Right renal pelvis (tissue), 4 donors: ENCODE measurements around the gene SKOR1. TPM values are rescaled to one million over a fixed set of nuclear protein-coding genes. Genes with fewer than 3 reads are reported as not detected.

Source experiments
- DNase-seq, 4 donors: peaks; one replicate each; pipeline ENCODE4 v3.0.0-alpha.2; 2013; ENCODE audit warnings: low read depth in 4 of 4, low spot score in 3 of 4, missing footprints in 1 of 4
- polyA plus RNA-seq, 4 donors: library from polyadenylated mRNA; unstranded; fragments of 120-200 nt; gene quantifications; one replicate each; pipeline ENCODE4 v1.2.1, GENCODE V29; 2013; ENCODE audit not compliant: insufficient read length in 4 of 4

Gene SKOR1
- polyA plus RNA-seq, 4 donors = 0.20 to 0.51 (median 0.45) TPM

DNA sequence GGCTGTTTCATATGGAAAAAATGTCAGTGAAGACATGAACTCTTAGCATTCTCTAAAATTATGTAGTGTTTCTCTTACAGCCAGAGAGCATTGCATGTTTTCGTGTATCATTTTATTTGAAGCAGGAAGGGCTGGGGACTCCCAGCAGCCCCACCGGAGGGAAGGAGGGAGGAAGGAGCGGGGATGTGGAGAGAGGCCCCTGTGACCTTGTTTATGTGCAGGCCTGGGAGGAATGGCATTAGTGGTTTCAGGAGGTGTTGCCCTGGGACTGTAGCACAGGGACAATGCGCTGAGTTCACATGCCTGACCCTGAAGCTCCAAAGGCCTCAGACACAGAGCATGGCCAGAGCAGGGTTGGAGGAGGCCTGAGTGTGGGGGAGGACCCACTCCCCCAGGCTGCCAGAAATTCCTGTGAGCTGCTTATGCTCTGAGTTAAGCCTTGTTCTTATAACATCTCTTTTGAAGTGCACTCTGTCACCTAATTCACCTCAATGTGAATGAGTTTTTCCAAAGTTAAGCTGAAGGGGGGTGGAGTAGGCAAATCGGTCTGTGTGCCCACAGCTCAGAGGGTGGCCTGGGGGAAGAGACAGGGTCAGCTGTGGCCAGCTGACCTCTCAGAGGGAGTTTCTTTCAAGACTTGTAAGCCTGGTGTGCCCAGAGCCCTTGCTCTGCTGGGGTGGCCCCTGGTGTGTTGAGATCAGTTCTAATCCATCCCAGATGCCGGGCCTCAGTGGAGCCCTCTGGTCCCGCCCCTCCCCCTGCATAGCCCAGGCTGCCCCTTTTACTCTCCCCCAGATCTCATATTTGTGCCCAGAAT, 18.5 kb downstream of the SKOR1 start:
- no peak for DNase-seq

GRCh38 chr15:67845974-67846373, 20.7 kb downstream of the SKOR1 start:
- no peak for DNase-seq

DNA sequence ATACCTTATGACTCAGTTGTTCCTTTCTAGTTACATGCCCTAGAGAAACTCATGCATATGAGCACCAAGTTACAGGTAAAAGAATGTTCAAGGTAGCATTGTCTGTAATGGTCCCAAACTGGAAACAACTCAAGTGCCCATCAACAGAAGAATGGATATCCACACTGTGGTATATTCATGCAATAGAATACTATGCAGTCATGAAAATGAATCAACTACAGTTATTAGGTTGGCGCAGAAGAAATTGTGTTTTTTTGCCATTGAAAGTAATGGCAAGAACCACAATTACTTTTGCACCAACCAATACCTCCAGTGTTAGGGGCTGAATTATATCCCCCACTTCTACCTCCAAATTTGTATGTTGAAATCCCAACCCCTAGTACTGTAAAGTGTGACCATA, 24.2 kb downstream of the SKOR1 start:
- no peak for DNase-seq

DNA sequence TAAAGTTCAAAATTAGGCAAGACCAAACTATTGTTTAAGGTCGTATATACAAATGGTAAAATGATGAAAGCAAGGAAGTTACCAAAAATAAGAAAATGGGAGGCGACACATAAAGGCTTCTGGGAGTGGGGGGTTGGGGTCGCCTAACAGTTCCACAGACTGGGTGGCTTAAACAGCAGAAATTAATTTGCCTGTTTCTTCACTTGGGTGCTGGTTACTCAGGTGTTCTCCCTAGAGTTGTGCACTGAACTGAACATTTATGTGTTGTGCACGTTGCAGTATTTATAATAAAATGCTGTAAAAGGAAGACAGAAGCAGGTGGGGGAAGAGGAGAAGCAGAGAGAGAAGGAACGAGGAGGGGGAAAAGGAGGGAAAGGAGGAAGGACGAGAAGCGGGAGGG, 25.0 kb downstream of the SKOR1 start:
- no peak for DNase-seq

- no peak for DNase-seq
Measured at GRCh38 chr15:67850994-67851571, 25.8 kb downstream of the SKOR1 start.

GRCh38 chr15:67852418-67852817, 27.1 kb downstream of the SKOR1 start:
- no peak for DNase-seq

GRCh38 chr15:67853454-67853853, 28.1 kb downstream of the SKOR1 start:
- no peak for DNase-seq

DNA sequence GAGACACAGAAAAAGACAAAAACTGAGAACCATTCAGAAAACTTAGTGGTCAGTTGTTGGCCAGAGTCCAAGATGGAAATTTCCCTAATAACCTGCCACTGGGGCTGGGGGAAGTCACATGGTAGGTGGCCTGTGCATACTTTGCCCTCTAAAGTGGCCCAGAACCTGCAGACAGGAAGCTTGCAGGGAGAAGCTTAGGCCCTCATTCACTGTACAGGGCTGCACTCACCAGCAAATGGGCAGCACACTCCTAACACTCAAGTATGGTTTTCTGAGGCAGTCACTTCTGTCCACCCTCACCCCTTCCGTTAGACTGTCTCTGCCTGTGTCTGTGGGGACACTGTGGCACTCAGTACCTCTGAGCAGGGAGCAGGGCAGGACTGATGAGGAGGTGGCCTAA, 29.0 kb downstream of the SKOR1 start:
- no peak for DNase-seq

DNA sequence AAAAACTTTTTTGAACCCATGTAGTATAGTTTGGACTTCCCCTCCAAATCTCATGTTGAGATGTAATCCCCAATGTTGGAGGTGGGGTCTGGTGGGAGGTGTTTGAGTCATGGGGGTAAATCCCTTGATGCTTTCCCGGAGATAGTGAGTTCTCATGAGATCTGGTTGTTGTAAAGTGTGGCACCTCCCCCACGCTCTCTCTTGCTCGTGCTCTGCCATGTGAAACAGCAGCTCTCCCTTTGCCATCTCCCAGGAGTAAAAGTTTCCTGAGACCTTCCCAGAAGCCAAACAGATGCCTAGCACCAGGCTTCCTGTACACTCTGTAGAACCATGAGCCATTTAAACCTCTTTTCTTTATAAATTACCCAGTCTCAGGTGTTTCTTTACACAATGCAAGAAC, 30.5 kb downstream of the SKOR1 start:
- no peak for DNase-seq

- DNase-seq = no peak
Measured at GRCh38 chr15:67857220-67857619, 31.9 kb downstream of the SKOR1 start.

GRCh38 chr15:67859331-67859946, 34.1 kb downstream of the SKOR1 start:
- no peak for DNase-seq

DNA sequence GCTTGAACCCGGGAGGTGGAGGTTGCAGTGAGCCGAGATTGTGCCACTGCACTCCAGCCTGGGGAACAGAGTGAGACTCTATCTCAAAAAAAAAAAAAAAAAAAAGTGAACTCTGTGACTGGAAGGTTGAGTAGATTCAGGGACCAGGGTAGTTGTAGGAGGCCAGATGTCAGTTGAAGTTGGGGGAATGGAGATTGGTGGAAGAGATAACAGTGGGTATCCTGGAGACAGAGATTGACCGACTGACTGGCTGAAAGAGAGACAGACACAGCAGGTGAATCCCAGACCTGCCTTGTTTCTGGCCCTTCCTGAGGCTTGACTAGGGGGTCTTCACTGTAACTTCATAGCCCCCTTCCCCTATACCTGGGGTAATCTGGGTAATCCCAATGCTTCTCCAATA, 36.7 kb downstream of the SKOR1 start:
- no peak for DNase-seq

- no peak for DNase-seq
Measured at GRCh38 chr15:67862750-67863441, 37.6 kb downstream of the SKOR1 start.

GRCh38 chr15:67863442-67863987, 38.2 kb downstream of the SKOR1 start:
- no peak for DNase-seq

DNA sequence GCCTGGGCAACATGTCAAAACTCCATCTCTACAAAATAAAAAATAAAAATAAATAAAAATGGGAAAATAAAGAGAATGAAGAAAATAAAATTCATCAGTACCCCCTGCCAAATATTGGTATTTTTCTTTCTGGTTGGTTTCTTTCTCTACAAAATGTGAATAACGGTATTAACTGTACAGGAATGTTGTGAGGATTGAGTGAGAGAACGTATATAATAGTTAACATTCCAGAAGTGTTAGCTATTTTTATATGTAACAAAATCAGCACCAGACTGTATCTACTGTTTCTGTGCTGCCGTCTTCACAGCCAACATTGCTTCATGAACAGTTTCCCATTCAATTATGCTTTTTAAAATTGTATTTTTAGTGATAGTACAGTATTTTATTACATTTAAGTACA, 40.0 kb downstream of the SKOR1 start:
- DNase-seq = no peak

DNA sequence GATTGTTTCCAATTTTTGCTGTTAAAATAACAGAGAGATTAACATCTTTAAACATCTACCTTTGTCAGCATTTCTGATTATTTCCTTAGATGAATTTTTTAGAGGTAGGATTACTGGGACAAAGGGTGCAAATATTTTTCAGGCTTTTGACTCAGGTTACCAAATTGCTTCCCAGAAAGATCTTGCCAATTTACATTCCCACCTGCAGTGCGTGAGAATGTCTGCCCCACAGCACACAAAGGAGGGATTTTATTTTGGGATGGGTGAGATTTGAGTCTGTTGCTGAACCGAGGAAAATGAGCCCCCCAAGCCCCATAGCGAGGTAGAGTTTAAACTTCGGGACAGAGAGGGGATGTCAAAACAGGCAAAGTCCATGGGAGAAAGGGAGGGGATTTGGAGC, 40.5 kb downstream of the SKOR1 start:
- DNase-seq = no peak

- no peak for DNase-seq
Measured at GRCh38 chr15:67869701-67870100, 44.4 kb downstream of the SKOR1 start.

DNA sequence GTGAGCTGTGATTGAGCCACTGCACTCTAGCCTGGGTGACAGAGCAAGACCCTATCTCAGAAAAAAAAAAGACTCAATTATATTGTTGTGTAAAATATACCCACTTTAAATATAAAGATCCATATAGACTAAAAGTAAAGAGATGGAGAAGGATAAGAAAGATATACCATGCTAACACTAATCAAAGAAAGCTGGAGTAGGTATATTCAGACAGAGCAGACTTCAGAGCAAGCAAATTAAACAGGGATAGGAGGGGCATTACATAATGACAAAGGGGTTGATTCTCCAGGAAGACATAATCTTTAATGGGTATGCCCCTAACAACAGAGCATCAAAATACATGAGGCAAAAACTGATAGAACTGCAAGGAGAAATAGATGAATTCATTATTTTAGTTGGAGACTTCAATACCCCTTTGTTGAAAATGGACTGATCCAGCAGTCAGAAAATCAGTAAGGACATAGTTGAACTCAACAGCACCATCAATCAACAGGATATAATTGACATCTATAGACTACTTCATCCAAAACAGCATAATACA, 45.6 kb downstream of the SKOR1 start:
- no peak for DNase-seq

DNA sequence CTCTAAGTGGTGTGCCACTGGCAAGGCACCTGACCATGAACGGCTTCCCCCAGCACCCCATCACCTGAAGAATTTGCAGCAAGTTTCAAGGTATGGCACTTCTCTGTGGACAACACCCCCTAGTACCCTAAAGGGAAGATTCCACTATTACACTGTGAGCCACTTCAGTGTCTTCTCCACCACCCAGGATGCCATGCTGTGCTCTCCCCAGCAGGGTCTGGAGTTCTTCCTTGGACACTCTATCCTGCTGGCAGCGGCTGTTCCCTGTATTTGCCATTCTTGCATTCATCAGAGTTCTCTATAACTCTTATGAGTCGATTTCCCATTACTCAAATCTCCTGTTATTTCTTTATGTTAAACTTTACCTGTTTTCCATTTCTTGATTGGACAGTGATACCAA, 48.5 kb downstream of the SKOR1 start:
- DNase-seq = no peak

- DNase-seq = no peak
Measured at GRCh38 chr15:67878712-67879206, 53.5 kb downstream of the SKOR1 start.
